ENCODE measurements around the gene LDLRAD4. TPM values are rescaled to one million over a fixed set of nuclear protein-coding genes. Genes with fewer than 3 reads are reported as not detected.
A peak's percentile ranks its signal among the peaks of the same experiment; 100 is the strongest.

LDLRAD4 gene
- total RNA-seq, 2 experiments from 2014 or later = 37.3 to 38.5 TPM

- intact Hi-C loops (cut with micrococcal nuclease) = loop anchor here (10.0 kb wide), 1 partner anchor 155 kb away; no protein-coding TSS in a partner anchor
- POLR2A ChIA-PET = no interaction called here
- H3K4me3 Mint-ChIP-seq = no peak overlapping the region
- TF ChIP-seq, protein P1, sequence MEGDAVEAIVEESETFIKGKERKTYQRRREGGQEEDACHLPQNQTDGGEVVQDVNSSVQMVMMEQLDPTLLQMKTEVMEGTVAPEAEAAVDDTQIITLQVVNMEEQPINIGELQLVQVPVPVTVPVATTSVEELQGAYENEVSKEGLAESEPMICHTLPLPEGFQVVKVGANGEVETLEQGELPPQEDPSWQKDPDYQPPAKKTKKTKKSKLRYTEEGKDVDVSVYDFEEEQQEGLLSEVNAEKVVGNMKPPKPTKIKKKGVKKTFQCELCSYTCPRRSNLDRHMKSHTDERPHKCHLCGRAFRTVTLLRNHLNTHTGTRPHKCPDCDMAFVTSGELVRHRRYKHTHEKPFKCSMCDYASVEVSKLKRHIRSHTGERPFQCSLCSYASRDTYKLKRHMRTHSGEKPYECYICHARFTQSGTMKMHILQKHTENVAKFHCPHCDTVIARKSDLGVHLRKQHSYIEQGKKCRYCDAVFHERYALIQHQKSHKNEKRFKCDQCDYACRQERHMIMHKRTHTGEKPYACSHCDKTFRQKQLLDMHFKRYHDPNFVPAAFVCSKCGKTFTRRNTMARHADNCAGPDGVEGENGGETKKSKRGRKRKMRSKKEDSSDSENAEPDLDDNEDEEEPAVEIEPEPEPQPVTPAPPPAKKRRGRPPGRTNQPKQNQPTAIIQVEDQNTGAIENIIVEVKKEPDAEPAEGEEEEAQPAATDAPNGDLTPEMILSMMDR (IDR thresholded peaks at IDR 0.05) = no peak
- CTCF ChIA-PET = no interaction called here
- H3K36me3 Mint-ChIP-seq (ENCODE audit: low read depth) = peaks cover 9% of the 10 kb centered on the region
- no peaks in the 10 kb centered on the region for H3K27me3 Mint-ChIP-seq
- DNase-seq = no peak
- ATAC-seq = no peak
- no peaks in the 10 kb centered on the region for H3K9me3 Mint-ChIP-seq
- no peaks in the 10 kb centered on the region for H3K4me1 Mint-ChIP-seq (ENCODE audit: low read depth)
- H3K27ac Mint-ChIP-seq = no peak overlapping the region
These were observed 431.1 kb downstream of the LDLRAD4 start for GRCh38 chr18:13649397-13650390.

GRCh38 chr18:13653746-13654433, 435.3 kb downstream of the LDLRAD4 start:
- DNase-seq (no peak), ATAC-seq (no peak)
- TF ChIP-seq, protein P1 (IDR thresholded peaks at IDR 0.05) = no peak
- CTCF ChIA-PET = interaction anchor here (1.3 kb wide), 1 partner anchor 14 kb away, joined by 3 read pairs; no protein-coding TSS in a partner anchor
- Mint-ChIP-seq H3K27ac (no peak overlapping the region), H3K9me3 (no peaks in the 10 kb centered on the region), H3K27me3 (no peaks in the 10 kb centered on the region), H3K36me3 (ENCODE audit: low read depth) (no peaks in the 10 kb centered on the region), H3K4me3 (no peak overlapping the region), H3K4me1 (ENCODE audit: low read depth) (peaks cover 10% of the 10 kb centered on the region)
- intact Hi-C loops (cut with micrococcal nuclease) = loop anchor here (10.0 kb wide), 1 partner anchor 151 kb away; no protein-coding TSS in a partner anchor
- POLR2A ChIA-PET = no interaction called here

- no peaks in the 10 kb centered on the region for H3K36me3 Mint-ChIP-seq (ENCODE audit: low read depth)
- POLR2A ChIA-PET = no interaction called here
- no peak overlapping the region for H3K4me3 Mint-ChIP-seq
- no peak for DNase-seq
- CTCF ChIA-PET = no interaction called here
- no peak for ATAC-seq
- no peaks in the 10 kb centered on the region for H3K9me3 Mint-ChIP-seq
- peaks cover 12% of the 10 kb centered on the region for H3K4me1 Mint-ChIP-seq (ENCODE audit: low read depth)
- TF ChIP-seq, protein P1 (IDR thresholded peaks at IDR 0.05) = no peak
- intact Hi-C loops (cut with micrococcal nuclease) = loop anchor here (10.0 kb wide), 1 partner anchor 147 kb away; no protein-coding TSS in a partner anchor
- no peak overlapping the region for H3K27ac Mint-ChIP-seq
- H3K27me3 Mint-ChIP-seq = no peaks in the 10 kb centered on the region
These were observed 439.4 kb downstream of the LDLRAD4 start for GRCh38 chr18:13657974-13658373.

DNA sequence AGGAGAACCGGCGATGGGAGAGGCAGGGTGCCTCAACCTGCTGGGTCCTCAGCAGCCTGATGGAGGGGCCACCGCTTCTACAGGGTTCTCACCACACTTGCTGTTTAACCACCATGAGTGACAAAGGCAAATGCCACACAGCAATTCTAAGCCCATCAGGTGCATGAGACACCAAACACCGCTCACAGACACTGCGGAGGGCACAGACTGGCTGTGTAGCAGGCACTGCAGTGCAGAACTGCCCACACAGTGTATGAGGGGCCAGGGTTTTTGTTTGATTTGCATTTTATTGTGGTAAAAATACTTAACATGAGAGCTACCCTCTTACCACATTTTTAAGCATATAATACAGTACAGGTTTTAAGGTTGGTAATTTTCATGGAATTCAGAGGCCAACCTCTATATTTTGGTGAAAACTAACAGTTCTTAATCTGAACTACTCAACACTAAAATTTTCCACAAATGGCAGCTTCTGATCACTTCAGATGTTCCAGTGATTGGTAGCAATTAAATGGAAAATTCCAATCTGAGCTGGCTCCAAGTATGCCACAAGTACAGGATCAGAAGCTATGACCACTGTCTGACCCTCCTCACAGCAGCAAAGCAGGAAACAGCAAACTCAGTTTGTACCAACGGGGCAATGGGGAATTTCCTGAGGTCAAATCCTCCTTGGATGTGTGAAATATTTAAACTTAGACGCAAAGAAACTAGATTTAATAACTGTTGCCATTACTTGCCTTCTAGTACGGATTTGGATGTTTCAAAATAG, 440.1 kb downstream of the LDLRAD4 start:
- ATAC-seq (peak; percentile 78), DNase-seq (peak; percentile 32)
- Mint-ChIP-seq H3K4me3 (no peak overlapping the region), H3K9me3 (no peaks in the 10 kb centered on the region), H3K27ac (no peak overlapping the region), H3K36me3 (ENCODE audit: low read depth) (peaks cover 3% of the 10 kb centered on the region), H3K4me1 (ENCODE audit: low read depth) (peaks cover 12% of the 10 kb centered on the region), H3K27me3 (no peaks in the 10 kb centered on the region)
- POLR2A ChIA-PET = no interaction called here
- CTCF ChIA-PET = no interaction called here
- intact Hi-C loops (cut with micrococcal nuclease) = loop anchor here (10.0 kb wide), 1 partner anchor 146 kb away; no protein-coding TSS in a partner anchor
- TF ChIP-seq, protein P1 (IDR thresholded peaks at IDR 0.05) = no peak
